ENCODE data around the gene VARS2.

DNA sequence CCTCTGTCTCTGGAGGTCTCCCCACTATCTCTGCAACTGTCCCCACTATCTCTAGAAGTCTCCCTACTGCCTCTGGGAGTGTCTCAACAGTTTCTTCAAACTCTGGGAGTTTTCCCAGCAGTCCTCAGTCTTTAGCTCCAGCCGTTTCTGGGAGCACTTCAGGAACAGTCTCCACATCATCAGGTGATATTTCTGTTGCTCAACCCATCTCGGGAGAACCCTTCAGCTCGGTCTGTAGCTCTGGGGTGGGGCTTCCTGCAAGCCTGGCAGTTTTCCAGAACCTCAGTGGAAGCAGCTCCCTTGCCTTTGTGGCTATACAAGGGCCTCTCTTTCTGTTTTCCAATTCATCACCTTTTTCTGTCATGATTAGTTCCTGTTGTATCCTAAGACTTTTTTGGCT is 21.0 kb downstream of the VARS2 start:
- TF ChIP-seq, protein P1, sequence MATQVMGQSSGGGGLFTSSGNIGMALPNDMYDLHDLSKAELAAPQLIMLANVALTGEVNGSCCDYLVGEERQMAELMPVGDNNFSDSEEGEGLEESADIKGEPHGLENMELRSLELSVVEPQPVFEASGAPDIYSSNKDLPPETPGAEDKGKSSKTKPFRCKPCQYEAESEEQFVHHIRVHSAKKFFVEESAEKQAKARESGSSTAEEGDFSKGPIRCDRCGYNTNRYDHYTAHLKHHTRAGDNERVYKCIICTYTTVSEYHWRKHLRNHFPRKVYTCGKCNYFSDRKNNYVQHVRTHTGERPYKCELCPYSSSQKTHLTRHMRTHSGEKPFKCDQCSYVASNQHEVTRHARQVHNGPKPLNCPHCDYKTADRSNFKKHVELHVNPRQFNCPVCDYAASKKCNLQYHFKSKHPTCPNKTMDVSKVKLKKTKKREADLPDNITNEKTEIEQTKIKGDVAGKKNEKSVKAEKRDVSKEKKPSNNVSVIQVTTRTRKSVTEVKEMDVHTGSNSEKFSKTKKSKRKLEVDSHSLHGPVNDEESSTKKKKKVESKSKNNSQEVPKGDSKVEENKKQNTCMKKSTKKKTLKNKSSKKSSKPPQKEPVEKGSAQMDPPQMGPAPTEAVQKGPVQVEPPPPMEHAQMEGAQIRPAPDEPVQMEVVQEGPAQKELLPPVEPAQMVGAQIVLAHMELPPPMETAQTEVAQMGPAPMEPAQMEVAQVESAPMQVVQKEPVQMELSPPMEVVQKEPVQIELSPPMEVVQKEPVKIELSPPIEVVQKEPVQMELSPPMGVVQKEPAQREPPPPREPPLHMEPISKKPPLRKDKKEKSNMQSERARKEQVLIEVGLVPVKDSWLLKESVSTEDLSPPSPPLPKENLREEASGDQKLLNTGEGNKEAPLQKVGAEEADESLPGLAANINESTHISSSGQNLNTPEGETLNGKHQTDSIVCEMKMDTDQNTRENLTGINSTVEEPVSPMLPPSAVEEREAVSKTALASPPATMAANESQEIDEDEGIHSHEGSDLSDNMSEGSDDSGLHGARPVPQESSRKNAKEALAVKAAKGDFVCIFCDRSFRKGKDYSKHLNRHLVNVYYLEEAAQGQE (IDR thresholded peaks at IDR 0.05; ENCODE audit: low read depth), result no peak
- no peak for TF ChIP-seq POLR2A (IDR thresholded peaks at IDR 0.05; ENCODE audit: borderline replicate concordance, extremely low read depth, insufficient read depth, insufficient read length)
- no peak for TF ChIP-seq EZH2 (IDR thresholded peaks at IDR 0.05)
